ENCODE data around the gene USP40.

USP40 gene

GRCh38 chr2:233566141-233566956 is at the start of gene USP40:
TSS of gene USP40 (minus strand) at chr2:233566782. CDS start at chr2:233565554, 1,228 bp downstream.
- peak; percentile 90 for DNase-seq (ENCODE audit: low read depth)
- no peak for TF ChIP-seq MYC (IDR thresholded peaks at IDR 0.05; ENCODE audit: low read depth, low read length)
- TF ChIP-seq POLR2A (IDR thresholded peaks at IDR 0.05; ENCODE audit: extremely low read depth, insufficient read length) = peak; percentile 62
- TF ChIP-seq CTCF (IDR thresholded peaks at IDR 0.05; ENCODE audit: low read depth, low read length) = no peak
- peak; percentile 24; the same call in 1 of the 2 replicates for TF ChIP-seq MAX (IDR thresholded peaks at IDR 0.05; ENCODE audit: low read depth, low read length)
- H3K4me3 ChIP-seq (ENCODE audit: low read depth, low read length) = peak within 1 kb of the TSS; percentile 81

GRCh38 chr2:233611284-233611683 is 44.7 kb upstream of the USP40 start:
- TF ChIP-seq MAX (IDR thresholded peaks at IDR 0.05; ENCODE audit: low read depth, low read length) (no peak), CTCF (IDR thresholded peaks at IDR 0.05; ENCODE audit: low read depth, low read length) (no peak), MYC (IDR thresholded peaks at IDR 0.05; ENCODE audit: low read depth, low read length) (no peak), POLR2A (IDR thresholded peaks at IDR 0.05; ENCODE audit: extremely low read depth, insufficient read length) (no peak)
- DNase-seq (ENCODE audit: low read depth) = no peak
- no peak overlapping the region for H3K4me3 ChIP-seq (ENCODE audit: low read depth, low read length)

GRCh38 chr2:233605680-233606079 is 39.1 kb upstream of the USP40 start:
- no peak for DNase-seq (ENCODE audit: low read depth)
- no peak overlapping the region for H3K4me3 ChIP-seq (ENCODE audit: low read depth, low read length)
- TF ChIP-seq POLR2A (IDR thresholded peaks at IDR 0.05; ENCODE audit: extremely low read depth, insufficient read length) = no peak
- no peak for TF ChIP-seq MYC (IDR thresholded peaks at IDR 0.05; ENCODE audit: low read depth, low read length)

- no peak overlapping the region for H3K4me3 ChIP-seq (ENCODE audit: low read depth, low read length)
- DNase-seq (ENCODE audit: low read depth) = no peak
- TF ChIP-seq MAX (IDR thresholded peaks at IDR 0.05; ENCODE audit: low read depth, low read length) (no peak), CTCF (IDR thresholded peaks at IDR 0.05; ENCODE audit: low read depth, low read length) (no peak), MYC (IDR thresholded peaks at IDR 0.05; ENCODE audit: low read depth, low read length) (no peak), POLR2A (IDR thresholded peaks at IDR 0.05; ENCODE audit: extremely low read depth, insufficient read length) (no peak)
These were observed 38.2 kb upstream of the USP40 start for GRCh38 chr2:233604826-233605225.

- TF ChIP-seq MYC (IDR thresholded peaks at IDR 0.05; ENCODE audit: low read depth, low read length) (no peak), POLR2A (IDR thresholded peaks at IDR 0.05; ENCODE audit: extremely low read depth, insufficient read length) (no peak), MAX (IDR thresholded peaks at IDR 0.05; ENCODE audit: low read depth, low read length) (no peak), CTCF (IDR thresholded peaks at IDR 0.05; ENCODE audit: low read depth, low read length) (no peak)
- no peak overlapping the region for H3K4me3 ChIP-seq (ENCODE audit: low read depth, low read length)
- no peak for DNase-seq (ENCODE audit: low read depth)
These were observed 36.9 kb upstream of the USP40 start for GRCh38 chr2:233603520-233603919.

- H3K4me3 ChIP-seq (ENCODE audit: low read depth, low read length) = no peak overlapping the region
- TF ChIP-seq CTCF (IDR thresholded peaks at IDR 0.05; ENCODE audit: low read depth, low read length) = no peak
- TF ChIP-seq POLR2A (IDR thresholded peaks at IDR 0.05; ENCODE audit: extremely low read depth, insufficient read length) = no peak
- no peak for TF ChIP-seq MYC (IDR thresholded peaks at IDR 0.05; ENCODE audit: low read depth, low read length)
- TF ChIP-seq MAX (IDR thresholded peaks at IDR 0.05; ENCODE audit: low read depth, low read length) = no peak
- DNase-seq (ENCODE audit: low read depth) = no peak
These were observed 35.5 kb upstream of the USP40 start for GRCh38 chr2:233602076-233602475.

Data from NB4 (cell line).